GM19240 (cell line): ENCODE measurements around the gene CCL24.
"Not testable (repeated sequence)": the region's sequence is repeated elsewhere in the genome, so short reads cannot be mapped to it uniquely, and the experiment has no call there.

Experiments
- DNase-seq: peaks from one replicate; pipeline ENCODE4 v3.0.0; 2011; ENCODE audit warnings: low spot score; ENCODE audit not compliant: insufficient read length

Gene CCL24

GRCh38 chr7:75780647-75781273 is 32.8 kb downstream of the CCL24 start:
- not testable (repeated sequence) for DNase-seq

GRCh38 chr7:75779516-75779915 is 34.1 kb downstream of the CCL24 start:
- not testable (repeated sequence) for DNase-seq

- not testable (repeated sequence) for DNase-seq
Observed at GRCh38 chr7:75779035-75779434, 34.6 kb downstream of the CCL24 start.

- DNase-seq, result no peak
Observed at GRCh38 chr7:75776295-75776971, 37.2 kb downstream of the CCL24 start.

DNA sequence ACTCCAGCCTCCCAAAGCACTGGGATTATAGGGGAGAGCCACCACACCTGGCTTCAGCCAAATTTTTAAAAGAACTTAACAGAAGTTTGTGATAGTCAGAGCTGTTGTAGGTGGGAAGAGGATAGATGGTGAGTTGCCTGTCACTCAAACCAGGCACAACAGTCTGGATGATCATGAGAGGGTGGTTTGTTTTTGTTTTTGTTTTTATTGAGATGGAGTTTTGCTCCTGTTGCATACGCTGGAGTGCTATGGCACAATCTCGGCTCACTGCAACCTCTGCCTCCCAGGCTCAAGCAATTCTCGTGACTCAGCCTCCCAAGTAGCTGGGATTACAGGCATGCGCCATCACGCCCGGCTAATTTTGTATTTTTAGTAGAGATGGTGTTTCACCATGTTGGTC is 39.6 kb downstream of the CCL24 start:
- DNase-seq, result not testable (repeated sequence)

DNA sequence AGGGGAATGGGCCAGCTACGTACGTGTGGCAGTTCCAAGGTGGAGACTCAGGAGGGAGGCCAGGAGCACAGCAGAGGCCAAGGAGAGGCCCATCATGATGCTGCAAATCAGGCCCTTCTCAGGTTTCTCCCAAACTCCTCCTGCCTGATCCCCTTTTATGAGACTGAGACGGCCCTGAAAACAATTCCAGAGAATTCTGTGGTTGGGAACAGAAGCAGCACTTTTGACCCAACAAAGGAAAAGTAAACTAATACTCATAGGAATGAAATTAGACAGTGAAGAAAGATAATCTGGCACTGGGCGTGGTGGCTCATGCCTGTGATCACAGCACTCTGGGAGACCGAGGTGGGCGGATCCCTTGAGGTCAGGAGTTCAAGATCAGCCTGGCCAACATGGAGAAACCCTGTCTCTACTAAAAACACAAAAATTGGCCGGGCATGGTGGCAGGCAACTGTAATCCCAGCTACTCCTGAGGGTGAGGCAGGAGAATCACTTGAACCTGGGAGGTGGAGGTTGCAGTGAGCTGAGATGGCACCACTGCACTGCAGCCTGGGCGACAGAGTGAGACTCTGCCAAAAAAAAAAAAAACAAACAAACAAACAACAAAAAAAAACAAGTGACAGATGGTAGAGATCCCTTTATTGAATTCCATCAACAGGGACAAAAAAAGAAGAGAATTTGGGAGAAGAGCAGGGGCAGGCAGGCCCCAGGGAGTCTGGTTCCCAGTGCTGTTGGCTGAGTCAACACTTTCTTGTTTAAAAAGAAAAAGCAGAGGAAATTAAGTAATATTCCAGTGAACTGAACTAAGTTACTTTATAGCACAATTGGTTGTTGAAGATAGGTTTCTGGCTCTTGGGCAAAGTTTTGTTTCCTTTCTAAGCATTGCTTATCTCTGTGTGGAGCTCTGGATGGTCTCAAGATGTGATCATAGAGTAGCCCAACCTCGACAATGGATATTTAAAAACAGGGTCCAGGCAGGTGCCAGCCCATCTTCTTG is 41.2 kb downstream of the CCL24 start, which contains the start of gene CCL26:
CCL26 (minus strand) TSS at position 131 of the 997 bp plus-strand sequence; CDS start at position 96, 35 bp downstream.
- no peak for DNase-seq

DNA sequence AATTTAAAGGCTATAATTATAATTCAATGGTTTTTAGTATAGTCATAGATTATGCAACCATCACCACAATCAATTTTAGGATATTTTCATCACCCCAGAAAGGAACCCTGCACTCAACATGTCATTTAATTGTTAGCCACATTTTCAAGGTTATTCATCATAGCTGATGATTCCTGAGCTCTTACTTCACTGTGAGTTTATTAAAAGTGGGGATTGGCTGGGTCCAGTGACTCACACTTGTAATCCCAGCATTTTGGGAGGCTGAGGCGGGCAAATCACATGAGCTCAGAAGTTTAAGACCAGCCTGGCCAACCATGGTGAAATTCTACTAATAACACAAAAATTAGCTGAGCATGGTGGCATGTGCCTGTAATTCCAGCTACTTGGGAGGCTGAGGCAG is 42.4 kb downstream of the CCL24 start:
- no peak for DNase-seq

GRCh38 chr7:75762350-75762917 is 51.2 kb downstream of the CCL24 start:
- peak; percentile 70 for DNase-seq

DNA sequence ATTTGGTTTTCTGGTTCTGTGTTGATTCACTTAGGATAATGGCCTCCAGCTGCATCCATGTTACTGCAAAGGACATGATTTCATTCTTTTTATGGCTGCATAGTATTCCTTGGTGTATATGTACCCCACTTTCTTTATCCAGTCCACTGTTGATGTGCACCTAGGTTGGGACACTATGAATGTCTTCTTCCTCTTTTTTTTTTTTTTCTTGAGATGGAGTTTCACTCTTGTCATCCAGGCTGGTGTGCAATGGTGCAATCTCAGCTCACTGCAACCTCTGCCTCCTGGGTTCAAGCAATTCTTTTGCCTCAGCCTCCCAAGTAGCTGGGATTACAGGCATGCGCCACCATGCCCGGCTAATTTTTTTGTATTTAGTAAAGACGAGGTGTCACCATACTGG is 51.8 kb downstream of the CCL24 start:
- DNase-seq, result not testable (repeated sequence)
